Right cardiac atrium (tissue), 5 donors: ENCODE results near the gene APOE. TPM values are rescaled to one million over a fixed set of nuclear protein-coding genes. Genes with fewer than 3 reads are reported as not detected.
"Not testable (repeated sequence)": the region's sequence is repeated elsewhere in the genome, so short reads cannot be mapped to it uniquely, and the experiment has no call there.

Experiments used
- ATAC-seq, 2 donors: fragments of 200-7000 bp; cut with Tn5 transposase; one replicate each; pipeline versions ENCODE4 v1.8.0 to v1.9.1; 2020; ENCODE audit warnings: moderate library complexity in 2 of 2, mild to moderate bottlenecking in 1 of 2
- DNase-seq, 3 donors: peaks; one replicate each; pipeline ENCODE4 v3.0.0-alpha.2; 2020
- H3K27ac ChIP-seq: one replicate; pipeline ENCODE4 v1.5.1; 2013; ENCODE audit warnings: mild to moderate bottlenecking, low read length, control low read depth, moderate library complexity
- H3K27me3 ChIP-seq: one replicate; pipeline ENCODE4 v1.6.1; 2013; ENCODE audit not compliant: control insufficient read depth, insufficient read depth
- H3K4me1 ChIP-seq: one replicate; pipeline ENCODE4 v1.6.1; 2013; ENCODE audit warnings: low read length; ENCODE audit not compliant: control insufficient read depth, insufficient read depth
- H3K4me3 ChIP-seq: one replicate; pipeline ENCODE4 v1.5.1; 2013; ENCODE audit warnings: low read length, control low read depth
- H3K9me3 ChIP-seq: one replicate; pipeline ENCODE4 v1.6.1; 2013; ENCODE audit warnings: low read length; ENCODE audit not compliant: control insufficient read depth
- WGBS: extraction: QIAGEN DNeasy Blood & Tissue Kit; methylation state at CpG from one replicate; pipeline ENCODE4 v1.1.7; 2013; 5-methylcytosine and 5-hydroxymethylcytosine counted together
- intact Hi-C, 4 donors: fragments of 100-400 bp; cut with DNase I; formaldehyde crosslinking; loops; one replicate each; pipeline versions ENCODE4 v1.11.0 to v1.14.0; 2022 to 2023
- polyA plus RNA-seq: library from polyadenylated mRNA; stranded (reverse); fragments of 200-250 nt; gene quantifications from one replicate; pipeline ENCODE4 v1.2.3, GENCODE V29; 2013
- total RNA-seq, 4 donors: library from RNA; stranded (reverse); fragmentation: NEBNext Ultra II Directional; extraction: Animal tissue kit (Norgen Biotek cat#: 25700); gene quantifications; one replicate each; pipeline ENCODE4 v1.2.1, GENCODE V29; 2021
- donor health status: healthy with polysubstance abuse.
- donor health status: DM: no; HTN: yes; CAD: no.
- donor health status: DM: no; HTN: no; CAD: no.
- donor health status: DM: no; HTN: yes; CAD: no; lungs with severe emphysema.
- donor health status: DM: yes; HTN: yes; CAD: no.

Gene APOE
- total and polyA plus RNA-seq, 5 donors, result 28.6 to 109 (median 82.7) TPM

GRCh38 chr19:44897835-44898234 is 7.8 kb upstream of the APOE start:
- intact Hi-C loops, result no loop called here
- no peak for DNase-seq
- Histone ChIP-seq H3K9me3 (no peaks in the 10 kb centered on the region), H3K4me1 (no peaks in the 10 kb centered on the region), H3K4me3 (no peak overlapping the region), H3K27ac (no peak overlapping the region), H3K27me3 (no peaks in the 10 kb centered on the region)
- no peak for ATAC-seq
- 93% methylated on average over 8 of the region's 8 CpGs for WGBS

GRCh38 chr19:44900328-44901244 is 5.0 kb upstream of the APOE start:
- Histone ChIP-seq H3K27me3 (no peaks in the 10 kb centered on the region), H3K9me3 (no peaks in the 10 kb centered on the region), H3K4me1 (no peaks in the 10 kb centered on the region), H3K27ac (no peak overlapping the region), H3K4me3 (no peak overlapping the region)
- ATAC-seq, result no peak
- 93% methylated on average over 19 of the region's 19 CpGs for WGBS
- DNase-seq, result no peak
- intact Hi-C loops, result loop anchor here (5.0 to 10.0 kb wide), 3 partner anchors 47 to 154 kb away; partner anchors contain the start of gene APOC2 (in 1 of the 4)

- WGBS, result 73% methylated on average over 15 of the region's 15 CpGs
- no peaks in the 10 kb centered on the region for H3K9me3 ChIP-seq
- H3K27ac ChIP-seq, result no peak overlapping the region
- H3K27me3 ChIP-seq, result no peaks in the 10 kb centered on the region
- DNase-seq (peak in 1 of 3 donors; percentile 50), ATAC-seq (peak in 1 of 2 donors; percentile 9)
- H3K4me3 ChIP-seq, result no peak overlapping the region
- intact Hi-C loops, result loop anchor here (5.0 to 10.0 kb wide), 3 partner anchors 44 to 152 kb away; partner anchors contain the start of gene APOC2 (in 1 of the 4)
- no peaks in the 10 kb centered on the region for H3K4me1 ChIP-seq
Measured at GRCh38 chr19:44903216-44903601, 2.4 kb upstream of the APOE start.

- Histone ChIP-seq H3K27me3 (no peaks in the 10 kb centered on the region), H3K4me3 (no peak overlapping the region), H3K4me1 (no peaks in the 10 kb centered on the region), H3K9me3 (no peaks in the 10 kb centered on the region), H3K27ac (no peak overlapping the region)
- intact Hi-C loops, result loop anchor here (5.0 to 10.0 kb wide), 3 partner anchors 43 to 151 kb away; partner anchors contain the start of gene APOC2 (in 1 of the 4)
- ATAC-seq (peak; percentile 58 to 67), DNase-seq (peak; percentile 66 to 90 (median 89))
- 17% methylated on average over 24 of the region's 24 CpGs for WGBS
Measured at GRCh38 chr19:44903602-44904425, 1.8 kb upstream of the APOE start.

DNA sequence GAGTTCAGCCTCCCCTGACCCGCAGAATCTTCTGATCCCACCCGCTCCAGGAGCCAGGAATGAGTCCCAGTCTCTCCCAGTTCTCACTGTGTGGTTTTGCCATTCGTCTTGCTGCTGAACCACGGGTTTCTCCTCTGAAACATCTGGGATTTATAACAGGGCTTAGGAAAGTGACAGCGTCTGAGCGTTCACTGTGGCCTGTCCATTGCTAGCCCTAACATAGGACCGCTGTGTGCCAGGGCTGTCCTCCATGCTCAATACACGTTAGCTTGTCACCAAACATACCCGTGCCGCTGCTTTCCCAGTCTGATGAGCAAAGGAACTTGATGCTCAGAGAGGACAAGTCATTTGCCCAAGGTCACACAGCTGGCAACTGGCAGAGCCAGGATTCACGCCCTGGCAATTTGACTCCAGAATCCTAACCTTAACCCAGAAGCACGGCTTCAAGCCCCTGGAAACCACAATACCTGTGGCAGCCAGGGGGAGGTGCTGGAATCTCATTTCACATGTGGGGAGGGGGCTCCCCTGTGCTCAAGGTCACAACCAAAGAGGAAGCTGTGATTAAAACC is 1.1 kb upstream of the APOE start:
- no peak for ATAC-seq
- no peak overlapping the region for H3K4me3 ChIP-seq
- no peaks in the 10 kb centered on the region for H3K27me3 ChIP-seq
- 70% methylated on average over 12 of the region's 12 CpGs for WGBS
- intact Hi-C loops, result loop anchor here (5.0 to 10.0 kb wide), 3 partner anchors 43 to 150 kb away; partner anchors contain the start of gene APOC2 (in 1 of the 4)
- no peaks in the 10 kb centered on the region for H3K9me3 ChIP-seq
- no peak for DNase-seq
- H3K4me1 ChIP-seq, result no peaks in the 10 kb centered on the region
- no peak overlapping the region for H3K27ac ChIP-seq

GRCh38 chr19:44907613-44908012 is 2.0 kb downstream of the APOE start:
- intact Hi-C loops, result loop anchor here in 3 of 4 donors (5.0 to 10.0 kb wide), 2 partner anchors 35 to 147 kb away; partner anchors contain the start of gene APOC4 (in 1 of the 3)
- no peak for DNase-seq
- no peak overlapping the region for H3K27ac ChIP-seq
- H3K4me3 ChIP-seq, result no peak overlapping the region
- H3K9me3 ChIP-seq, result no peaks in the 10 kb centered on the region
- H3K27me3 ChIP-seq, result no peaks in the 10 kb centered on the region
- 92% methylated on average over 12 of the region's 12 CpGs for WGBS
- ATAC-seq, result no peak
- H3K4me1 ChIP-seq, result no peaks in the 10 kb centered on the region

DNA sequence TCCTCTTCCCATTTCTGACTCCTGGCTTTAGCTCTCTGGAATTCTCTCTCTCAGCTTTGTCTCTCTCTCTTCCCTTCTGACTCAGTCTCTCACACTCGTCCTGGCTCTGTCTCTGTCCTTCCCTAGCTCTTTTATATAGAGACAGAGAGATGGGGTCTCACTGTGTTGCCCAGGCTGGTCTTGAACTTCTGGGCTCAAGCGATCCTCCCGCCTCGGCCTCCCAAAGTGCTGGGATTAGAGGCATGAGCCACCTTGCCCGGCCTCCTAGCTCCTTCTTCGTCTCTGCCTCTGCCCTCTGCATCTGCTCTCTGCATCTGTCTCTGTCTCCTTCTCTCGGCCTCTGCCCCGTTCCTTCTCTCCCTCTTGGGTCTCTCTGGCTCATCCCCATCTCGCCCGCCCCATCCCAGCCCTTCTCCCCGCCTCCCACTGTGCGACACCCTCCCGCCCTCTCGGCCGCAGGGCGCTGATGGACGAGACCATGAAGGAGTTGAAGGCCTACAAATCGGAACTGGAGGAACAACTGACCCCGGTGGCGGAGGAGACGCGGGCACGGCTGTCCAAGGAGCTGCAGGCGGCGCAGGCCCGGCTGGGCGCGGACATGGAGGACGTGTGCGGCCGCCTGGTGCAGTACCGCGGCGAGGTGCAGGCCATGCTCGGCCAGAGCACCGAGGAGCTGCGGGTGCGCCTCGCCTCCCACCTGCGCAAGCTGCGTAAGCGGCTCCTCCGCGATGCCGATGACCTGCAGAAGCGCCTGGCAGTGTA is 2.7 kb downstream of the APOE start:
- peak in 1 of 3 donors; percentile 56 for DNase-seq
- Histone ChIP-seq H3K27me3 (no peaks in the 10 kb centered on the region), H3K4me3 (no peak overlapping the region), H3K27ac (no peak overlapping the region), H3K4me1 (no peaks in the 10 kb centered on the region), H3K9me3 (no peaks in the 10 kb centered on the region)
- intact Hi-C loops, result loop anchor here in 3 of 4 donors (5.0 to 10.0 kb wide), 2 partner anchors 34 to 147 kb away; partner anchors contain the start of gene APOC4 (in 1 of the 3)
- WGBS, result 95% methylated on average over 46 of the region's 46 CpGs
- no peak for ATAC-seq

- DNase-seq (no peak), ATAC-seq (no peak)
- no peaks in the 10 kb centered on the region for H3K27me3 ChIP-seq
- H3K27ac ChIP-seq, result no peak overlapping the region
- no peaks in the 10 kb centered on the region for H3K4me1 ChIP-seq
- no peak overlapping the region for H3K4me3 ChIP-seq
- WGBS, result 96% methylated on average over 44 of the region's 44 CpGs
- no peaks in the 10 kb centered on the region for H3K9me3 ChIP-seq
- intact Hi-C loops, result loop anchor here in 3 of 4 donors (5.0 to 10.0 kb wide), 2 partner anchors 33 to 146 kb away; partner anchors contain the start of gene APOC4 (in 1 of the 3)
Measured at GRCh38 chr19:44908836-44909261, 3.3 kb downstream of the APOE start.

DNA sequence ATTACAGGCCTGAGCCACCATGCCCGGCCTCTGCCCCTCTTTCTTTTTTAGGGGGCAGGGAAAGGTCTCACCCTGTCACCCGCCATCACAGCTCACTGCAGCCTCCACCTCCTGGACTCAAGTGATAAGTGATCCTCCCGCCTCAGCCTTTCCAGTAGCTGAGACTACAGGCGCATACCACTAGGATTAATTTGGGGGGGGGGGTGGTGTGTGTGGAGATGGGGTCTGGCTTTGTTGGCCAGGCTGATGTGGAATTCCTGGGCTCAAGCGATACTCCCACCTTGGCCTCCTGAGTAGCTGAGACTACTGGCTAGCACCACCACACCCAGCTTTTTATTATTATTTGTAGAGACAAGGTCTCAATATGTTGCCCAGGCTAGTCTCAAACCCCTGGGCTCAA is 4.2 kb downstream of the APOE start:
- intact Hi-C loops, result loop anchor here in 3 of 4 donors (5.0 to 10.0 kb wide), 3 partner anchors 33 to 145 kb away; partner anchors contain the start of genes APOC2 (in 1 of the 3) and APOC4 (in 1 of the 3)
- H3K9me3 ChIP-seq, result no peaks in the 10 kb centered on the region
- 78% methylated on average over 5 of the region's 5 CpGs for WGBS
- DNase-seq (no peak), ATAC-seq (no peak)
- no peaks in the 10 kb centered on the region for H3K27me3 ChIP-seq
- H3K4me3 ChIP-seq, result no peak overlapping the region
- no peaks in the 10 kb centered on the region for H3K4me1 ChIP-seq
- no peak overlapping the region for H3K27ac ChIP-seq

DNA sequence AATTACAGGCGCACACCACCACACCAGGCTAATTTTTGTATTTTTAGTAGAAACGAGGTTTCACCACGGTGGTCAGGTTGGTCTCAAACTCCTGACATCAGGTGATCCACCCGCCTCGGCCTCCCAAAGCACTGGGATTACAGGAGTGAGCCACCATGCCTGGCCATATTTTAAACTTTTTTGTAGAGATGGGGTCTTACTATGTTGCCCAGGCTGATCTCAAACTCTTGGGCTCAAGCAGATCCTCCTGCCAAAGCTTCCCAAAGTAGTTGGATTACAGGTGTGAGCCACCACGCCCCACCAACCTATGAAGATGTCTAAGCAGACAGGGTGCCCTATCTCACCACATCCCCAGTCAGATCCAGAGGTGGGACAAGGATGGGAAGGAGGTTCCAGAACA is 6.3 kb downstream of the APOE start:
- 89% methylated on average over 6 of the region's 6 CpGs for WGBS
- not testable (repeated sequence) for H3K4me1 ChIP-seq, ATAC-seq, H3K9me3 ChIP-seq, H3K4me3 ChIP-seq, H3K27ac ChIP-seq, H3K27me3 ChIP-seq
- intact Hi-C loops, result loop anchor here in 1 of 4 donors (5.0 kb wide), 1 partner anchor 35 kb away; the partner anchor contains the start of gene APOC2
- peak in 1 of 3 donors; percentile 16 for DNase-seq
